Liver (tissue), 9 donors: ENCODE measurements around the gene PIGA. TPM values are rescaled to one million over a fixed set of nuclear protein-coding genes. Genes with fewer than 3 reads are reported as not detected.

ENCODE experiments used
- DNase-seq: peaks from one replicate; pipeline ENCODE4 v3.0.0-alpha.2; 2017; ENCODE audit warnings: low spot score
- H3K27ac ChIP-seq, 2 donors: one replicate each; pipeline ENCODE4 v1.7.0; 2013; ENCODE audit warnings: inconsistent platforms in 2 of 2, low read length in 2 of 2, control low read depth in 1 of 2, low read depth in 1 of 2, mild to moderate bottlenecking in 1 of 2
- H3K27me3 ChIP-seq, 4 donors: one replicate each; pipeline versions ENCODE4 v1.6.1 to v1.7.0; 2013; ENCODE audit warnings: low read length in 3 of 4, inconsistent platforms in 1 of 4, mild to moderate bottlenecking in 1 of 4, moderate library complexity in 1 of 4; ENCODE audit not compliant: control insufficient read depth in 4 of 4, insufficient read depth in 4 of 4
- H3K36me3 ChIP-seq, 4 donors: one replicate each; pipeline versions ENCODE4 v1.6.1 to v1.7.0; 2013; ENCODE audit warnings: low read length in 3 of 4, mild to moderate bottlenecking in 3 of 4, low read depth in 1 of 4, moderate library complexity in 1 of 4; ENCODE audit not compliant: control insufficient read depth in 4 of 4, insufficient read depth in 3 of 4
- H3K4me1 ChIP-seq, 4 donors: one replicate each; pipeline versions ENCODE4 v1.6.1 to v1.7.0; 2013; ENCODE audit warnings: low read length in 3 of 4, mild to moderate bottlenecking in 3 of 4, moderate library complexity in 1 of 4; ENCODE audit not compliant: control insufficient read depth in 4 of 4, insufficient read depth in 4 of 4
- H3K4me3 ChIP-seq, 3 donors: one replicate each; pipeline versions ENCODE4 v1.6.1 to v1.7.0; 2013; ENCODE audit warnings: low read length in 3 of 3, control low read depth in 1 of 3, low read depth in 1 of 3, mild to moderate bottlenecking in 1 of 3
- H3K9ac ChIP-seq, 2 donors: one replicate each; pipeline ENCODE4 v1.7.0; 2013; ENCODE audit warnings: low read length in 2 of 2, mild to moderate bottlenecking in 2 of 2, moderate library complexity in 2 of 2, control low read depth in 1 of 2, low read depth in 1 of 2
- H3K9me3 ChIP-seq, 4 donors: one replicate each; pipeline versions ENCODE4 v1.6.1 to v1.7.0; 2013; ENCODE audit warnings: low read length in 3 of 4; ENCODE audit not compliant: control insufficient read depth in 4 of 4
- ATF3 ChIP-seq: IDR thresholded peaks from 2 replicates; pipeline ENCODE4 v1.6.1; 2016; ENCODE audit warnings: antibody characterized with exemption
- CTCF ChIP-seq: fragments of 150-350 bp; IDR thresholded peaks from 2 replicates; pipeline ENCODE4 v1.5.1; 2017; ENCODE audit warnings: improper control_type of control experiment, low read depth, low read length; ENCODE audit not compliant: missing input control
- EGR1 ChIP-seq, 2 donors: IDR thresholded peaks; 2 replicates each; pipeline ENCODE4 v1.6.1; 2016 to 2018; ENCODE audit warnings: antibody characterized with exemption in 2 of 2, low read depth in 2 of 2
- FOXA1 ChIP-seq: IDR thresholded peaks from 2 replicates; pipeline ENCODE4 v1.6.1; 2016; ENCODE audit warnings: antibody characterized with exemption
- FOXA2 ChIP-seq: IDR thresholded peaks from 2 replicates; pipeline ENCODE4 v1.6.1; 2016; ENCODE audit warnings: antibody characterized with exemption
- GABPA ChIP-seq, 2 donors: IDR thresholded peaks in 1 of 2; conservative IDR thresholded peaks in 1 of 2; 2 replicates each; pipeline ENCODE4 v1.6.1; 2016; ENCODE audit warnings: antibody characterized with exemption in 2 of 2, mild to moderate bottlenecking in 1 of 2, moderate library complexity in 1 of 2
- HNF4A ChIP-seq, 2 donors: conservative IDR thresholded peaks; 2 replicates each; pipeline ENCODE4 v1.6.1; 2016; ENCODE audit warnings: antibody characterized with exemption in 2 of 2, mild to moderate bottlenecking in 2 of 2
- HNF4G ChIP-seq: IDR thresholded peaks from 2 replicates; pipeline ENCODE4 v1.6.1; 2016; ENCODE audit warnings: antibody characterized with exemption
- JUND ChIP-seq, 2 donors: IDR thresholded peaks; 2 replicates each; pipeline ENCODE4 v1.6.1; 2016; ENCODE audit warnings: antibody characterized with exemption in 2 of 2
- MAX ChIP-seq: IDR thresholded peaks from 2 replicates; pipeline ENCODE4 v1.6.1; 2016; ENCODE audit warnings: antibody characterized with exemption
- NR2F2 ChIP-seq: IDR thresholded peaks from 2 replicates; pipeline ENCODE4 v1.6.1; 2016; ENCODE audit warnings: antibody characterized with exemption
- RAD21 ChIP-seq, 2 donors: IDR thresholded peaks; 2 replicates each; pipeline ENCODE4 v1.6.1; 2016; ENCODE audit warnings: antibody characterized with exemption in 2 of 2, mild to moderate bottlenecking in 2 of 2
- REST ChIP-seq: IDR thresholded peaks from 2 replicates; pipeline ENCODE4 v1.6.1; 2016; ENCODE audit warnings: antibody characterized with exemption, mild to moderate bottlenecking
- RXRA ChIP-seq, 2 donors: IDR thresholded peaks; 2 replicates each; pipeline ENCODE4 v1.6.1; 2017 to 2018; ENCODE audit warnings: antibody characterized with exemption in 2 of 2, mild to moderate bottlenecking in 1 of 2
- SP1 ChIP-seq: IDR thresholded peaks from 2 replicates; pipeline ENCODE4 v1.6.1; 2018; ENCODE audit warnings: antibody characterized with exemption, mild to moderate bottlenecking
- TAF1 ChIP-seq: conservative IDR thresholded peaks from 2 replicates; pipeline ENCODE4 v1.6.1; 2016; ENCODE audit warnings: antibody characterized with exemption, mild to moderate bottlenecking
- YY1 ChIP-seq: IDR thresholded peaks from 2 replicates; pipeline ENCODE4 v1.6.1; 2016; ENCODE audit warnings: antibody characterized with exemption, mild to moderate bottlenecking
- ZBTB33 ChIP-seq: IDR thresholded peaks from 2 replicates; pipeline ENCODE4 v1.6.1; 2016; ENCODE audit warnings: antibody characterized with exemption
- WGBS: extraction: QIAGEN DNeasy Blood & Tissue Kit; methylation state at CpG from one replicate; pipeline ENCODE4 v1.1.7; 2013; 5-methylcytosine and 5-hydroxymethylcytosine counted together
- polyA plus RNA-seq, 2 donors: library from polyadenylated mRNA; stranded (reverse) in 1 of 2; unstranded in 1 of 2; fragments of 200-250 nt in 1 of 2; fragments of >200 nt in 1 of 2; fragmentation: Nextera tagmentation in 1 of 2; extraction: Ambion mirVana in 1 of 2; gene quantifications; one replicate each; pipeline versions ENCODE4 v1.2.1 to v1.2.3, GENCODE V29; 2013 to 2015
- total RNA-seq, 2 donors: library from RNA; depleted of rRNA; stranded (reverse); fragments of >200 nt; gene quantifications; one replicate each; pipeline ENCODE4 v1.2.3, GENCODE V29; 2014
- donor health status: healthy.
- donor health status: healthy.
- donor health status: healthy.
- donor health status: healthy.
- donor health status: healthy.

The PIGA gene
- total and polyA plus RNA-seq, 4 donors, result 3.0 to 8.7 (median 5.6) TPM

GRCh38 chrX:15384304-15384703 lies 49.0 kb upstream of the PIGA start, which contains the start of gene VEGFD:
TSS of gene VEGFD (minus strand) at chrX:15384413. CDS start at chrX:15383946, 467 bp downstream.
- TF ChIP-seq RXRA (IDR thresholded peaks at IDR 0.05), result peak; percentile 42 to 44
- peak; percentile 72 for TF ChIP-seq SP1
- TF ChIP-seq GABPA (IDR thresholded peaks at IDR 0.05 in 1 of 2, conservative IDR thresholded peaks at IDR 0.05 in 1 of 2), result no peak
- no peak for TF ChIP-seq CTCF
- peak; percentile 29 for TF ChIP-seq HNF4G
- TF ChIP-seq ATF3, result peak; percentile 12
- no peak for TF ChIP-seq MAX
- TF ChIP-seq REST, result no peak
- no peak for TF ChIP-seq TAF1
- TF ChIP-seq NR2F2, result peak; percentile 43
- TF ChIP-seq YY1, result peak; percentile 37
- TF ChIP-seq RAD21 (IDR thresholded peaks at IDR 0.05), result peak in 1 of 2 donors; percentile 32
- peak in 1 of 2 donors; percentile 21 for TF ChIP-seq JUND (IDR thresholded peaks at IDR 0.05)
- no peak for TF ChIP-seq EGR1 (IDR thresholded peaks at IDR 0.05; ENCODE audit: low read depth in 2 of 2)
- TF ChIP-seq FOXA1, result no peak
- TF ChIP-seq HNF4A (conservative IDR thresholded peaks at IDR 0.05), result peak; percentile 72 to 81
- no peak for TF ChIP-seq FOXA2
- no peak for TF ChIP-seq ZBTB33
- Histone ChIP-seq H3K4me3 (no peak within 1 kb of the TSS), H3K4me1 (peaks cover 0 to 9% (median 0%) of the 10 kb centered on the region in 4 donors), H3K27ac (no peak within 1 kb of the TSS), H3K27me3 (no peaks in the 10 kb centered on the region), H3K9ac (no peak within 1 kb of the TSS), H3K36me3 (no peaks in the 10 kb centered on the region), H3K9me3 (no peaks in the 10 kb centered on the region)
- no peak for DNase-seq
- 23% methylated on average over 2 of the region's 2 CpGs for WGBS
